Naive B cell (primary cell): Measurements from ENCODE around the gene CHAF1B. TPM values are rescaled to one million over a fixed set of nuclear protein-coding genes. Genes with fewer than 3 reads are reported as not detected.
"Not testable (repeated sequence)": the region's sequence is repeated elsewhere in the genome, so short reads cannot be mapped to it uniquely, and the experiment has no call there.

Experiments used
- ATAC-seq, 2 donors: fragments of 150-1000 bp; cut with Tn5 transposase; 2 replicates each; pipeline ENCODE4 v1.10.0; 2021; ENCODE audit warnings: low read depth in 2 of 2, mild to moderate bottlenecking in 2 of 2, moderate library complexity in 2 of 2
- DNase-seq: peaks from one replicate; pipeline ENCODE4 v3.0.0; 2022
- H3K27ac Mint-ChIP-seq, 6 donors: one replicate each; pipeline ENCODE4 v1.8.0; 2020 to 2022; ENCODE audit warnings: mild to moderate bottlenecking in 6 of 6, mixed read lengths in 6 of 6, moderate library complexity in 5 of 6, inconsistent platforms in 2 of 6
- H3K27me3 Mint-ChIP-seq, 3 donors: one replicate each; pipeline ENCODE4 v1.8.0; 2021 to 2022; ENCODE audit warnings: mixed read lengths in 3 of 3, mild to moderate bottlenecking in 1 of 3
- H3K36me3 Mint-ChIP-seq, 2 donors: one replicate each; pipeline ENCODE4 v1.8.0; 2020 to 2022; ENCODE audit warnings: mixed read lengths in 2 of 2, inconsistent platforms in 1 of 2, mild to moderate bottlenecking in 1 of 2
- H3K4me1 Mint-ChIP-seq, 3 donors: one replicate each; pipeline ENCODE4 v1.8.0; 2020 to 2022; ENCODE audit warnings: mixed read lengths in 3 of 3, inconsistent platforms in 1 of 3, mild to moderate bottlenecking in 1 of 3, moderate library complexity in 1 of 3
- H3K4me3 Mint-ChIP-seq, 8 donors: one replicate each; pipeline ENCODE4 v1.8.0; 2020 to 2022; ENCODE audit warnings: mild to moderate bottlenecking in 8 of 8, mixed read lengths in 8 of 8, moderate library complexity in 8 of 8, inconsistent platforms in 2 of 8
- H3K9me3 Mint-ChIP-seq, 7 donors: one replicate each; pipeline ENCODE4 v1.8.0; 2020 to 2022; ENCODE audit warnings: mixed read lengths in 7 of 7, mild to moderate bottlenecking in 5 of 7, inconsistent platforms in 2 of 7, moderate library complexity in 1 of 7
- polyA plus RNA-seq, 6 donors: library from polyadenylated mRNA; unstranded; fragments of 300-500 nt; fragmentation: Illumina TruSeq; gene quantifications; one replicate each; pipeline ENCODE4 v1.2.3, GENCODE V29; 2021; ENCODE audit warnings: low read depth in 6 of 6

CHAF1B gene
- 1 to 10 TPM in 2 of 6 donors, under 1 TPM in 4; 0.33 to 1.8 (median 0.55) TPM for polyA plus RNA-seq

DNA sequence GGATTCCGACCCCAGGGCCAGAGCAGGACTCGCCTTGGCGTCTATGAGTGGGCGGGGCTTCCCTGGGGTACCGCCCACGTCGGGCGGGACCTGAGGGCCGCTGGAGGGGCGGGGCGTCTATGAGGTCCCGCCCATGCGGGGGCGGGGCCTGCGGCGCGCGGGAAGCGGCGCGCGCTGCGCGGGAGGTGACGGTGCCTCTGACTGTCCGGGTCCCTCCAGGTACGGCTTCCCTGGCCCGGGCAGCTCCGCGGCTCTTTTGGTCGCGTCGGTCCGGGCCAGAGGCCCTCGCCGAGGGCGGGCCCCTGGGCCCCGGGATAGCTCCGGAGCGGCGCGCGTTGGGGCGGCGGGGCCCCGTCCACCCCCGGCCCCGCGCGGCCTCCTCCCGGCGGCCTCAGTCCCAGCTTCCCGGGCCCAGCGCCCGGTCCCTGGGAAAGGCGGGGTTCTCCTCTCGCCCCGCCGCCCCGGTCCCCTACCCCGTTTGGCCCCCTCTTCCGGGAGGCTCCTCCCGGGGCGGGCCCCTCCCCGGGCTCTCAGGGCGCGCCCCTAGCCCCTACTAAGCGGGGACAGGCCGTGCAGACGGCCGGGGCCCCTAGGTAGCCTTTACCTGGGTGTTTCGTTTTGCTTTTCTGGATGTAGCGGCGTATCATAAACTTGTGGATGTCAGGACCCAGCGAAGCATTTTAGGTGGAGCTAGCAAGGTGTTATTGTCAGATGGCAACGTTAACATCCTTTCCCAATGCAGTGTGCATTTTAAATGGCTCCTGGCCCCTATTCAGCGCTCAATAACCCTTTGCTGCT, at the start of gene CHAF1B:
CHAF1B (plus strand) TSS at position 160 of the 798 bp plus-strand sequence. CDS start 745 bp downstream, outside the sequence.
- Mint-ChIP-seq H3K27me3 (no peaks in the 10 kb centered on the region), H3K36me3 (no peaks in the 10 kb centered on the region), H3K9me3 (no peaks in the 10 kb centered on the region), H3K4me1 (peaks cover 0 to 4% (median 3%) of the 10 kb centered on the region in 3 donors), H3K27ac (no peak within 1 kb of the TSS), H3K4me3 (peak within 1 kb of the TSS; percentile 72 to 88 (median 83))
- DNase-seq, result peak; percentile 78
- peak; percentile 94 to 96 for ATAC-seq

DNA sequence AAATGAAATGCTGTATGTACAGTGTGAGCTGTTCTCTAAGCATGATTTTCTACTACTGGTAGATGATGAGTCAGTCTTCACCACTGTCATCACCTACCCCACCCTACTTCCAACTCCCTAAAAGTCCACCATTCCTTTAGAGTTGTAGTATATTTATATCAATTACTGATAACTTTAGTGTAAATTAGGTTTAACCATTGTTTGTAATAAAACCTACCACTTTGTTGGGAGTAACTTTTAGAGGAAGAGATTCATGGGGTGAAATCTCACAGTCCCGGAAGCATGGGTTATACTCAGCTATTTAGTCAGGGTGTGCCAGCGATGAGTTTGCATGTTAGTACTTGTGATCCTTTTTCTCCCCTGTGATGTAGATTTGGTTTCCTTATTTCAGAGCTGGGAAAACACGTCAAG, 48.1 kb upstream of the CHAF1B start:
- H3K27me3 Mint-ChIP-seq, result no peaks in the 10 kb centered on the region
- H3K27ac Mint-ChIP-seq, result peak overlapping the region in 1 of 6 donors; percentile 52
- H3K9me3 Mint-ChIP-seq, result no peaks in the 10 kb centered on the region
- no peak overlapping the region for H3K4me3 Mint-ChIP-seq
- no peak for DNase-seq
- peaks cover 8 to 27% of the 10 kb centered on the region in 2 donors for H3K36me3 Mint-ChIP-seq
- ATAC-seq, result no peak
- H3K4me1 Mint-ChIP-seq, result peaks cover 8 to 17% (median 12%) of the 10 kb centered on the region in 3 donors

DNA sequence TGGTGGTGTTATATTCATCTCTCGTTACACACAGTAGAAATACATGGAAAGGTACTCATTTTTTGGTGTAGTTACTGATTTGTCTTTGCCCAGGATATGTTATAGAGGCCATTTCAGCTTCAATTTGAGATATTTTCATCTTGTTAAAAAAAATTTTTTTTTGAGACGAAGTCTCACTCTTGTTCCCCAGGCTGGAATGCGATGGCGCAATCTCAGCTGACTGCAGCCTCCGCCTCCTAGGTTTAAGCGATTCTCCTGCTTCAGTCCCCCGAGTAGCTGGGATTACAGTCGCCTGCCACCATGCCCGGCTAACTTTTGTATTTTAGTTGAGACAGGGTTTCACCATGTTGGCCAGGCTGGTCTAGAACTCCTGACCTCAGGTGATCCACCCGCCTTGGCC, 46.2 kb upstream of the CHAF1B start:
- no peaks in the 10 kb centered on the region for H3K27me3 Mint-ChIP-seq
- H3K27ac Mint-ChIP-seq, result peak overlapping the region in 3 of 6 donors; percentile 3 to 24 (median 5)
- DNase-seq, result no peak
- ATAC-seq, result no peak
- H3K4me1 Mint-ChIP-seq, result peaks cover 4 to 12% (median 11%) of the 10 kb centered on the region in 3 donors
- H3K36me3 Mint-ChIP-seq, result peaks cover 8 to 27% of the 10 kb centered on the region in 2 donors
- no peak overlapping the region for H3K4me3 Mint-ChIP-seq
- H3K9me3 Mint-ChIP-seq, result no peaks in the 10 kb centered on the region

GRCh38 chr21:36342581-36342980, 42.6 kb upstream of the CHAF1B start:
- ATAC-seq, H3K9me3 Mint-ChIP-seq, H3K4me1 Mint-ChIP-seq, H3K4me3 Mint-ChIP-seq, H3K27me3 Mint-ChIP-seq, DNase-seq: not testable (repeated sequence)
- Mint-ChIP-seq H3K27ac (peak overlapping the region in 1 of 6 donors; percentile 60), H3K36me3 (peaks cover 3 to 15% of the 10 kb centered on the region in 2 donors)

- no peak overlapping the region for H3K4me3 Mint-ChIP-seq
- H3K27ac Mint-ChIP-seq, result peak overlapping the region in 2 of 6 donors; percentile 72
- H3K36me3 Mint-ChIP-seq, result peaks cover 8 to 14% of the 10 kb centered on the region in 2 donors
- no peaks in the 10 kb centered on the region for H3K27me3 Mint-ChIP-seq
- no peaks in the 10 kb centered on the region for H3K9me3 Mint-ChIP-seq
- ATAC-seq (no peak), DNase-seq (no peak)
- no peaks in the 10 kb centered on the region for H3K4me1 Mint-ChIP-seq
These were observed 40.3 kb upstream of the CHAF1B start for GRCh38 chr21:36344931-36345330.

GRCh38 chr21:36347278-36347961, 37.8 kb upstream of the CHAF1B start:
- peaks cover 8 to 10% of the 10 kb centered on the region in 2 donors for H3K36me3 Mint-ChIP-seq
- no peak for ATAC-seq

DNA sequence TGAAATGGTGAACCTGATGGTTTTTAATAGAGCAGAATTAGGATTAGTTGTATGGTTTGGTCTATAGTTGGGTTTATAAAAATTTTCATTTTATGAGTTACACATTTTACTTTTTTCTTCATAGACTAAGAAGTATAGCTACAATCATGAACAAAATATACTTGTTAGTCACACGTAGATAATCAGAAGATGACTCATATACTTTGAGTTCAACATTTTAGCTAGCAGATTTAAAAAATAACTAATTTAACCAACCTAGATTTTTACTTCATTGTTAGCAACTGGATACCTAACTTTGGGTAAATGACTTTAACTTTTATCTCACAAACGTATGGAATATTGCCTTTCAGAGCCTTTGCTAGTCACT, 37.2 kb upstream of the CHAF1B start:
- Mint-ChIP-seq H3K9me3 (no peaks in the 10 kb centered on the region), H3K4me3 (no peak overlapping the region), H3K27me3 (no peaks in the 10 kb centered on the region), H3K4me1 (peaks cover 0 to 4% (median 0%) of the 10 kb centered on the region in 3 donors), H3K36me3 (peaks cover 8 to 10% of the 10 kb centered on the region in 2 donors), H3K27ac (no peak overlapping the region)
- no peak for DNase-seq
- ATAC-seq, result no peak

More at GRCh38 chr21:36347278-36347961, 37.8 kb upstream of the CHAF1B start:
- Mint-ChIP-seq H3K27ac (no peak overlapping the region), H3K9me3 (no peaks in the 10 kb centered on the region), H3K27me3 (no peaks in the 10 kb centered on the region), H3K4me1 (peaks cover 0 to 4% (median 0%) of the 10 kb centered on the region in 3 donors), H3K4me3 (no peak overlapping the region)
- no peak for DNase-seq

DNA sequence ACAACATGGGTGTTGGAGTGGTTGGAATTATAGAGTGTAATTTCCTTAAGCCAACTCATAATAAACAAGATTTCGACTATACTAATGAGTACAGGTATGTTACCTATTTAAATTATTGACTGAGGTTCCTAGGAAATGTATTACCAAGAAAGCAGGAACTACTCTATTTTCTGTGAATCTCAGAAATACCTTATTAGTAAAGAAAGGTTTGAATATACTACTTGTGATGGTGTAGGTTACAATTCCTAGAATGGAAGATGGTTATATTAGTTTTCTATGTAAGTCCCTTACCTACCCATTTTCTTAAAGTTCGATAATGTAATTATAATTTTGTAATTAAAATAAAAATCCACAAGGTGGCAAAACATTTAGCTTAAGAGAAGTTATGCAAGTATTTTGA, 35.9 kb upstream of the CHAF1B start:
- Mint-ChIP-seq H3K4me1 (peaks cover 0 to 4% (median 3%) of the 10 kb centered on the region in 3 donors), H3K36me3 (peaks cover 8 to 10% of the 10 kb centered on the region in 2 donors), H3K27ac (no peak overlapping the region), H3K4me3 (no peak overlapping the region), H3K9me3 (no peaks in the 10 kb centered on the region), H3K27me3 (no peaks in the 10 kb centered on the region)
- ATAC-seq (no peak), DNase-seq (no peak)

GRCh38 chr21:36350282-36350910, 34.8 kb upstream of the CHAF1B start:
- peak overlapping the region in 3 of 6 donors; percentile 14 to 62 (median 49) for H3K27ac Mint-ChIP-seq
- no peak overlapping the region for H3K4me3 Mint-ChIP-seq
- DNase-seq, result no peak
- peaks cover 8 to 15% of the 10 kb centered on the region in 2 donors for H3K36me3 Mint-ChIP-seq
- peaks cover 0 to 9% (median 4%) of the 10 kb centered on the region in 3 donors for H3K4me1 Mint-ChIP-seq
- no peak for ATAC-seq
- no peaks in the 10 kb centered on the region for H3K9me3 Mint-ChIP-seq
- no peaks in the 10 kb centered on the region for H3K27me3 Mint-ChIP-seq

DNA sequence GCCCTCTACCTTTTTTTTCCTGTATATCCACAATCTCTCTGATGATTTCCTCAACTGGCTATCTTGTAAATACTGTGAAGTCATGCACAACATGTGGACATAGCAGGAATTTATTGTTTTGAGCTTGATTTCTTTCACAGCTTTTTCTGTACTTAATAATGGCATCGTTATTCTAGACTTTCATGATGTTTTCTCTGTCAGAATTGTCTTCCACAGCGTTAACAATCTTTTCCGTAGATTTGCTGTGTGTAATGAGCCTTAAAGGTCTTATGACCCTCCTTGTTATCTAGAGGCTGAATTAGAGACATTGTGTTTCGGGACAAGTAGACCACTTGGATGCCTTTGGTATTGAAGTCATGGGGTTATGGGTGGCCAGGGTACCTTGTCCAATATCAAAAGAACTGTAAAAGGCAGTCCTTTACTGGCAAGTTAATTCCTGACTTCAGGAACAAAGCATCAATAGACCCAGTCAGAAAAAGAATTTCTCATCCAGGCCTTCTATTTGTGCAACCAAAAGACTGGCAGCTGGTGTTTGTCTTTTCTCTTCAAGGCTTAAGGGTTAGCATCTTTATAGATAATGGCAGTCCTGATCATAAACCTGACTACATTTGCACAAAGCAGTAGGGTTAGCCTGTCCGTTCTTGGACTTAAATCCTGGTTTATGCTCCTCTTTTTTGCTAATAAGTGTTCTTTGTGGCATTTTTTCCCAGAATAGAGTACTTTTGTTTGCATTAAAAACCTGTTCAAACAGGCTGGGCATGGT, 30.1 kb upstream of the CHAF1B start:
- Mint-ChIP-seq H3K27me3 (no peaks in the 10 kb centered on the region), H3K36me3 (peaks cover 7 to 11% of the 10 kb centered on the region in 2 donors), H3K27ac (peak overlapping the region in 3 of 6 donors; percentile 26 to 61 (median 47)), H3K9me3 (no peaks in the 10 kb centered on the region), H3K4me3 (no peak overlapping the region), H3K4me1 (peaks cover 0 to 9% (median 4%) of the 10 kb centered on the region in 3 donors)
- ATAC-seq (no peak), DNase-seq (no peak)

GRCh38 chr21:36355868-36356267, 29.3 kb upstream of the CHAF1B start:
- DNase-seq, result no peak
- Mint-ChIP-seq H3K27ac (no peak overlapping the region), H3K36me3 (peaks cover 15 to 18% of the 10 kb centered on the region in 2 donors), H3K4me3 (no peak overlapping the region), H3K9me3 (no peaks in the 10 kb centered on the region), H3K4me1 (peaks cover 0 to 9% (median 4%) of the 10 kb centered on the region in 3 donors), H3K27me3 (no peaks in the 10 kb centered on the region)
- ATAC-seq, result no peak

DNA sequence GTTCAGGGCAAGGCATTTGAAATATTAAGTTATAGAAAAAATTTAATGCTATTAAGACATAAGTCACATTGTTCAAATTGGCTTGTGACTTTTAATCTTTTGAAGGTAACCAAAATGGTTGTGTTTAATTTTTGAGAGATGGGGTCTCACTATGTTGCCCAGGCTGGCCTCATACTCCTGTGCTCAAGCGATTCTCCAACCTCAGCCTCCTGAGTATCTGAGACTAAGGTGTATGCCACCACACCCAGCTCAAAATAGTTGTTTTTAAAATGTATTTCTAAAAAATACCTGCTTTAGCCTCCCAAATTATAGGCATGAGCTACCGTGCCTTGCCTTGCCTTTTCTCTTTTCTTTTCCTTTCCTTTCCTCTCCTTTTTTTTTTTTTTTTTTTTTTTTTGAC, 26.0 kb upstream of the CHAF1B start:
- Mint-ChIP-seq H3K27ac (peak overlapping the region in 3 of 6 donors; percentile 4 to 11 (median 9)), H3K4me1 (peaks cover 0 to 5% (median 0%) of the 10 kb centered on the region in 3 donors), H3K27me3 (no peaks in the 10 kb centered on the region), H3K36me3 (peaks cover 17 to 22% of the 10 kb centered on the region in 2 donors), H3K4me3 (peak overlapping the region in 1 of 8 donors; percentile 35), H3K9me3 (no peaks in the 10 kb centered on the region)
- no peak for DNase-seq
- ATAC-seq, result no peak
